Measurements from ENCODE around the gene ARL14EPL.
"Not testable (repeated sequence)": the region's sequence is repeated elsewhere in the genome, so short reads cannot be mapped to it uniquely, and the experiment has no call there.

Gene ARL14EPL

DNA sequence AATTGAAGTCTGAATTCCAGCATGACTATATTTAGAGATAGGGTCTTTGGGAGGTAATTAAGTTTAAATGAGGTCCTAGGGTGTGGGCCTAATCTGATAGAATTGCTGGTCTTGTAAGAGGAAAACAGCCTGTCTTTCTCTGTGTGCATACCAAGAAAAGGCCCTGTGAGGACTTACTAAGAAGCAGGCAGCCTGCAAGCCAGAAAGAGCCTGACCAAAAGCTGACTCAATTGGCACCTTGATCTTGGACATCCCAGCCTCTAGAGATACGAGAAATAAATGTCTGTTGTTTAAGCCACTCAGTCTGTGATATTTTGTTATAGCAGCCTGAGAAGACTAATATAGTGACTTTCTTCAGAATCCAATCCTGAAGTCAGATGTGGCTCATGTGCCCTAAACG lies 14.6 kb downstream of the ARL14EPL start:
- no peak for DNase-seq (ENCODE audit: low read depth in 2 of 2)

DNA sequence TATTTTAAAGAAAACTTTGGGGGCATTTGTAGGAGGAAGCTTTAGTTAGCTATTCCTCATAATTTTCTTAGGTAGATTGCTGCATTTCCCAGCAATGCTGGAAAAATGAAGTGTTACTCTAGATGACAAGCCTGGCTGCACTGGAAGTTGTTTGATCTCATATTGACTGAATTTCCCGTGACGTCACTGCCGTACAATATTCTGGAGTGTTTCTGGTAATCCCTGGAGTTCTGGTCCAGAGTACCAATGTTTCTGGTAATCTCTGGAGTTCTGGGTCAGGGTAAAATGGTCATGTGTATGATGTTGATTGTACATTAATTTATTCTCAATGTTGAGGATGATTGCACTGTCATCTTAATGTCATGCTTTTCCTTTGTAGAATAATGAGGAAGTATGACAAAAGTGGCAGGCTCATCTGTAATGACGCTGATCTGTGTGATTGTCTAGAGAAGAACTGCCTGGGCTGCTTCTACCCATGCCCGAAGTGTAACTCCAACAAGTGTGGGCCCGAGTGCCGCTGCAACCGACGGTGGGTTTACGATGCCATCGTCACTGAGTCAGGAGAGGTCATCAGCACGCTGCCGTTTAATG lies 26.2 kb downstream of the ARL14EPL start:
- DNase-seq (ENCODE audit: low read depth in 2 of 2), result no peak

DNA sequence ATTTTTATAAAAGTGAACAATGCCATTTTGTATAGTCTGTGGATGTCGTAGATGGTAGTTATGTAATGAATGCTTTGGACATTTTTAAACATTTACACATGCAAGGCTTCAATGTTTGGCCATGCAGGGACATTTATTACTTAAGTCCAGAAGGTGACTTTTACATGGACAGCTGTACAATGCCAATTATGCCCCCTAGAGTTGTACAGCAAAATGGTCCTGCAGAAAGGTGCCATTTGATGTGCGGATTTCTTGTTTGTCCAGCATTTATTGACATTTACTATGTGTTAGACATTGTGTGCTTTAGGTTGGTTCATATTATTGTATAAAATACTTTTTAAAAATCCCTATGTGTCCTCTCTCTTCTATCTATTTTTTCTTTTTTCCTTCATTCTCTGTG lies 30.1 kb downstream of the ARL14EPL start:
- no peak for DNase-seq (ENCODE audit: low read depth in 2 of 2)

DNA sequence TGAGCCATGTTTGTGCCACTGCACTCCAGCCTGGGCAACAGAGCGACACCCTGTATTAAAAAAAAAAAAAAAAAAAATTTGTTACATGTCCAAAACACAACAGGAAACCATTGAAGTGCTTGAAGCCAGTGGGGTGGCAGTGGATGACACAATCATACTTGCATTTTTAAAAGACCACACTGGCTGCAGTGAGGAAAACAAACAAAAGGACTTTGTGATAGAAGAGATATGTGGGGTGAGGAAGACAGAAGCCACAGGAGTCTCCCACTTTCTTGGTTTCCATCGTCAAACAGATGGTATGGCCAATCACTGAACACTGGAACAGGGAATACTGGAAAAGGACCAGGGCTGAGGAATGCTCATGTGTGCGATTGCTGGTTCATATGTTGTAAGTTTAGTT lies 31.7 kb downstream of the ARL14EPL start:
- DNase-seq (ENCODE audit: low read depth in 2 of 2), result no peak

DNA sequence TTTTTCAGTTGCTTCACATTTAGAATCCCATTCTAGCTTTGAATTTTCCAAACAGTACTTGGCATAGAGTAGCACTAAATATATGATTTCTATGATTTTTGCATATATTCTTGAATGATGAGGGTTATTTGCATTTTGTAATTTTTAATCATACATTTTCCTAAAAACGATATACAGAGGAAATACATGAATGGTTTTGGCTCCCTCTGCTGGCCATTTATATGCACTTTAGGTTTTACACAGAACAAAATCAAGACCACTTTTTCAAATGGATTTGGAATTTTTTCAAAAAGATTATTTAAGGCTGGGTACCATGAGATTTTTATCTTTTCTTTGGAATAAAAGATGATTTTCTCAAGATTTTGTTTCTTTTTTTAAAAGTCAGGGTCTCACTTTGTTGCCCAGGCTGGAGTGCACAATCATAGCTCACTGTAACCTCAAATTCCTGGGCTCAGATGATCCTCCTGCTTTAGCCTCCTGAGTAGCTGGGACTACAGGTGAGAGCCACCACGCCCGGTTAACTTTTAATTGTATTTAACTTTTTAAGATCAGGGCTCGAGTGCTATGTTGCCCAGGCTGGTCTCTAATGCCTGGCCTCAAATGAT lies 35.9 kb downstream of the ARL14EPL start:
- no peak for DNase-seq (ENCODE audit: low read depth in 2 of 2)

DNA sequence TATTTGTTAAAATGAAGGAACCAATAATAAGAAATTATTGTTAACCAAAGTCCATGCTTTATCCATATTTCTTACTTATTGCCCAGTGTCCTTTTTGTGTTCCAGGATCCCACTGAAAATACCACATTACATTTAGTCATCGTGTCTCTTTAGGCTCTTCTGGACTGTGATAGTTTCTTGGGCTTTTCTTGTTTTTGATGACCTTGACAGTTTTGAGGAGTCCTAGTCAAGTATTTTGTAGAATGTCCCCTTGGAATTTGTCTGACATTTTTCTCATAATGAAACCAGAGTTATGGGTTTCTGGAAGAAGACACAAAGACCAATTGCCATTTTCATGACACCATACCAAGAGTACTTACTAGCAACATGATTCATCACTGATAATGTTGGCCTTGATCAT lies 38.9 kb downstream of the ARL14EPL start:
- no peak for DNase-seq (ENCODE audit: low read depth in 2 of 2)

DNA sequence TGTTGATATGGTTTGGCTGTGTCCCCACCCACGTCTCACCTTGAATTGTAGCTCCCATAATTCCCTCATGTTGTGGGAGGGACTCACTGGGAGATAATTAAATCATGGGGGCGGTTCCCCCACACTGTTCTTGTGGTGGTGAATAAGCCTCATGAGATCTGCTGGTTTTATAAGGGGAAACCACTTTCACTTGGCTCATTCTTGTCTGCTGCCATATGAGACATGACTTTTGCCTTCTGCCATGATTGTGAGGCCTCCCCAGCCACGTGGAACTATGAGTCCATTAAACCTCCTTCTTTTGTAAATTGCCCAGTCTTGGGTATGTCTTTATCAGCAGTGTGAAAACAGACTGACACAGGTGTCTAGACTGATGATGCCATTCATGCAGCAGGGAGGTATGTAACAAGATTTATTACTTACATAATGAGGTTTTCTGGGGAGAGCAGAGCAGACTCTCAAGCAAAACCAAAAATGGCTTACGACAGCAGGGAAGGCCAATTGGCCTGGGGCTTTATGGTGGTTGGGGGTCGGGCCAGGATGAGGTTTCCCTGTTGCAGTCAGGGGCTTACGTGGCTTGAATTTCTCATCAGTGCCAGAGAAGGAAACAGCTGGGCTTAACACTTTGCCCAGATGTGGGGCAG lies 43.0 kb downstream of the ARL14EPL start:
- no peak for DNase-seq (ENCODE audit: low read depth in 2 of 2)

DNA sequence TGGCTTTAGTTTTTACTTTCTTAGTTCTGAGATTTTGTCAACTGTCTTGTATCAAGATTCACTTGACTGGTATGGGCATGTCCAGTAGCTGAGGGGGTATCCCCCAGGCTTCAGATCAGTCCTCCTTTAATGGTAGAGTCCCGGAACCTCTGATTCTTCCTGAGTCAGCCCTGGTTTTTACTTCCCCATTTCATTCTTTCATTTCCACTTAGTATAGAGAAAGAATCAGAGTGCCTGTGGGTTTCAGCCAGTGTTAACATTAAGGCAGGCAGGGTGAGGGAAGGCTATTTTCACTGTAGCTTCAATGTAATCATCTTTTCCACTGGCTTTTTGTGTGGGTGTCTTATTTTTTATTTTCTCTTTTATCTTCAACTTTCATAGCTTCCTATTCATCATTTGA lies 44.2 kb downstream of the ARL14EPL start:
- no peak for DNase-seq (ENCODE audit: low read depth in 2 of 2)

DNA sequence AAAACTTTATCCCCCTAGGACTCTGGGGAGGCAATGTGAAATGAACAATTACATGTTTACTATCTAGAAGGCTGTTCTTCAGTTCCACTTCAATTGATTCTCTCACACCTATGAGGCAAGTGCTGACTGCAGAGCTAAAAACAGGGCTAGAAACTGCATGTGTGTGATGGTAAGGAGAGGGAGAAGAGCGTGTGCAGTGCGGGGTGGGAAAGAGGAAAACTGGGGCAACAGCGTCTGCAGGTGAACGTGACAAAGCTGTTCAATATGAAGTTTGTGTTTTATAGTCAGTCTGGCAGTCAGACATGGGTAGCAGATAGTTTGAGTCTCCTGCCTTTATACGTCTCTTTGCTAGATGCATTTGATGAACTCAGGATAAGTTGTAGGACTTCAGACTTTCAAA lies 45.9 kb downstream of the ARL14EPL start:
- no peak for DNase-seq (ENCODE audit: low read depth in 2 of 2)

DNA sequence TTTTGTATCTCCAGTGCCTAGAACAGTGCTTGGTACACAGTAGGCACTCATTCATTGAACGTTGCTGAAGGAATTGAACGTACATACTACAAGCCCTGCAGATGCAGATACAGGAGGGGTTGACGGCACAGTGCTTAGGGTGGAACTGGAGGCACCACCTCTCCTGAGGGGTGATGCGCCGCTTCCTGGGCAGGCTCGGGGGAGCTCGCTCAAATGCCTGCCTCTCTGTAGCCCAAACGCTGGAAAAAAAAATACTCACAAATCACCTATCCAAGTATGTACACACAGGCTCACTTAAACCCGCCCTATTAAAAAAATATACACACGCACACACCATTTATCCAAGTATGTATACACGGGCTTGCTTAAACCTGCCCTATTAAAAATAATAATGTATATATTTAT lies 52.0 kb downstream of the ARL14EPL start:
- DNase-seq (ENCODE audit: low read depth in 2 of 2), result no peak

DNA sequence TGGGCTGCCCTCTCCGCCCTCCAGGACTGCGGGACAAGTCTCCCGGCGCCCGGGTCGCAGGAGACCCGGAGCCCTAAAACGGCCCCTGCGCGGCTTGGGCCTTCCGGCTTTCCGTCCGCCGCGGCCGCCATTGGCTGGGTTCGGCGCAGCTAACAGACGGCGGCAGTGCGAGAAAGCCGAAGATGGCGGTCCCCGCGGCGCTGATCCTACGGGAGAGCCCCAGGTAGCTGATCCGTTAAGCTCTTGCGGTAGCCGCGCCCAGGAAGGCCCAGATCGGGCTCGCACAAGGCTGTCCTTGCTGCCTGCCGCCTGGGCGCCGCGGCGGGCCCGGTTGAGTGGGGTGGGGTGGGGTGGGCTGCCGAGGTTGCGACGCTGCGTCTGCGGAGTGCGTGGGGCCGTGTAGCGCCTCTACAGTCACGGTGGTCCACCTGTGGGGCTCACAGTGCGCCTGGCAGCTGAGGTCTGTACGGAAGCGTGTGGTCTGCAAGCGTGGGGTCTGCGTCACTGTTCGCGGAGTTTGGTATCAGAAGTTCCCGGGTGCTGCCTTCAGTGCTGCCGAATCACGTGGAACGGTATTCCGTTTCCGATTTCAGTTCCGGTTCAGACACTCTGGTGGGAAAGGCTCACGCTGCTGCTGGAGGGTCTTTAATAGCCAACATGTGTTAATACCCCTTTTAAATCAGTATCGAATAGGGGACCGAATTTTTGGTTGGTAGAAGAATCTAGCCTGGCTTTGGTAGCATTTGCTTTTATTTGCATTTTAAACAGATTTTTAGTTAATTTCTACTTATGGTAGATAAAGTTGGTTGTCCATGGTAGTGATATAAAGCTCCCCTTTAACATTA lies 52.8 kb downstream of the ARL14EPL start, which contains the start of gene COMMD10:
COMMD10 (plus strand) TSS at position 155 of the 845 bp plus-strand sequence.
- peak; percentile 73 for DNase-seq (ENCODE audit: low read depth in 2 of 2)

DNA sequence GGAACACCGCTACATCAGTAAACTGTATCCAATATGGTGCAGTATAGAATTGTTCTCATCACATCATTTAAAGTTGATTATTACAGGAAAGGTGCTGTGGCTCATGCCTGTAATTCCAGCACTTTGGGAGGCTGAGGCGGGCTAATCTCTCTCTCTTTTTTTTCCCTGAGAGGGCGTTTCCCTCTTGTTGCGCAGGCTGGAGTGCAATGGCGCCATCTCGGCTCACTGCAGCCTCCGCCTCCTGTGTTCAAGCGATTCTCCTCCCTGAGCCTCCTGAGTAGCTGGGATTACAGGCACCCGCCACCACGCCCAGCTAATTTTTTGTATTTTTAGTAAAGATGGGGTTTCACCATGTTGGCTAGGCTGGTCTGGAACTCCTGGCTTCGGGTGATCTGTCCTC lies 54.0 kb downstream of the ARL14EPL start:
- DNase-seq (ENCODE audit: low read depth in 2 of 2), result not testable (repeated sequence)

DNA sequence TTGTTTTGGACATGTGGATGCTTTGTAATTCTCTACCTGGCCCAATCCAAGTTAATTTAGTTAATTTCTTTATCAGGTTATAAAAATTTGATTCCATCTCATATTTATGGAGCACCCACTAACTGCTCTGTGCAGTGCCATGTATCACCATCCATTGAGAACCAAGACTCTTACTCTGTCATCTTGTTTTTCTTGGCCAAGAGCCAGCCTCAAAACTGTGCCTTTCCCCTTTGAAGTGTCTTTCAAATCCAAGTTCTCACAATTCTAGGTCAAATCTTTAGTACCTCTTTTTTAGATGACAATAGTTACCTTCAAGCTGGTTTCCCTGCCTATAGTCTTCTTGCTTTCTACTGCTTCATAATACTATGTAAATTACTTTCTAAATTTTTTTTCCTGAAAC lies 55.8 kb downstream of the ARL14EPL start:
- no peak for DNase-seq (ENCODE audit: low read depth in 2 of 2)

DNA sequence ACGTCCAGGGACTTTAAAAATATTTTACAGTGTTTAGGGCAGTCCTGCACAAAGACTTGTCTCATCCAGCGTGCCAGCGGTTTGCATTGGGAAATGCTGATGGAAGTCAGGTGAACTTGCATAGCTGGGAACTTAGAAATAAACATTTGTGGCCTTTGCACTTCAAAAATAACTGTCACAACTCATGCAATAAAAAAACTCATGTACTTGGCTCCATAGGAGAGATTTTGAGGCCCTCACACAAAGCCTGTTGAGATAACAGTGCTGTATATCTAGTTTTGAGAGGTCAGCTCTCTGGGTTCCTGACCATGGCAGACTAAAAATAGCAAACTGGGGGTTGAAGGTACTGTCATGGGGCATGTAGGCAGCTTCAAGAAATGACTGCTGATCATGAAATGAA lies 58.0 kb downstream of the ARL14EPL start:
- no peak for DNase-seq (ENCODE audit: low read depth in 2 of 2)

DNA sequence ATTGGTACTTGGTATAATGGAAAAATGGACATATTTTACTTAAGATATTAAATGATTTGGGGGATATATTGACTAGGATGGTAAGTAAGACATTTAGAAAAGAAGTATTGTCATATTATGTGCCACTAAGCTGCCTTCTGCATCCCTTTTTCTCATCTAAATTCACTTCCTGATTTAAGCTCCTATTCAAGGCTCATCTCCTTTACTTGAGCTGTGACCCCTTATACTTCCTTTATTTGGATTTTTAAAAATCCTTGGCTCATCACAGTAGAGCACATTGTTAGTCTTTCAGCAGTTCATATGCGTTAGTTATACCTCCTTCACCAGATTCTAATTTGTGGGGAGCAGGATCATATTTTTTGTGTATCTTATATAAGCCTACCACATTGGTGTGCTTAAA lies 59.1 kb downstream of the ARL14EPL start:
- no peak for DNase-seq (ENCODE audit: low read depth in 2 of 2)

DNA sequence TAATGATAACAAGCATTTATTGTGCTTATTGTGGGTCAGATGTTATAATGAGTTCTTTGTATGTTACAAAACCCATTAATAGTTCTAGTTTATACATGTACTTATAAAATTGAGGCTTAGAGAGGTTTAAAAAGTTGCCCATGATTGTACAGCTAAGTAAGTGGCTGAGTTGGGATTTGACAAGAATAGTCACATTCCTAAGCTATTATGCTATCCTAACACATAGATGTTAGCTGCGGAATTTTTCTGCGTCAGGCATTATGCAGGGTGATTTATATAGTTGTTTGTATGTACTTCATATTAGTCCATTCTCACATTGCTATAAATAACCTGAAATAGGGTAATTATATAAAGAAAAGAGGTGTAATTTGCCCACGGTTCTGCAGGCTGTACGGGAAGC lies 65.0 kb downstream of the ARL14EPL start:
- DNase-seq (ENCODE audit: low read depth in 2 of 2), result no peak

DNA sequence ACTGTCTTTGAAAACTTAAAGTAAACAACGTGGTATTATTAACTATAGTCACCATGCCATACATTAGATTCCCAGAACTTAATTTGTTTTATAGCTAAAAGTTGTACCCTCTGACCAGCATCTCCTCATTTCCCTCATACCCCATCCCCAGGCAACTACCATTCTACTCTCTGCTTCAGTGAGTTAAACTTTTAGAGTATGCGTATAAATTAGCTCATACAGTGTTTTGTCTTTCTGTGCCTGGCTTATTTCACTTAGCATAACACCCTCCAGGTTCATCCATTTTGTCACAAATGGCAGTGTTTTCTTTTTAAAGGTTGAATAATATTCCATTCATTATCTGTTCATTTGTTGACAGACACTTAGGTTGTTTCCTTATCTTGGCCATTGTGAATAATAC lies 66.7 kb downstream of the ARL14EPL start:
- DNase-seq (ENCODE audit: low read depth in 2 of 2), result no peak

DNA sequence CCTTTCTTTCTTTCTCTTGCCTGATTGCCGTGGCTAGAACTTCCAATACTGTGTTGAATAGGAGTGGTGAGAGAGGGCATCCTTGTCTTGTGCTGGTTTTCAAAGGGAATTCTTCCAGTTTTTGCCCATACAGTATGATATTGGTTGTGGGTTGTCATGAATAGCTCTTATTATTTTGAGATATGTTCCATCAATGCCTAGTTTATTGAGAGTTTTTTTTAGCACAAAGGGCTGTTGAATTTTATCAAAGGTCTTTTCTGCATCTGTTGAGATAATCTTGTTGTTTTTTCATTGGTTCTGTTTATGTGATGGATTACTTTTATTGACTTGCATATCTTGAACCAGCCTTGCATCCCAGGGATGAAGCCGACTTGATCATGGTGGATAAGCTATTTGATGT lies 72.7 kb downstream of the ARL14EPL start:
- DNase-seq (ENCODE audit: low read depth in 2 of 2), result not testable (repeated sequence)

All from stimulated activated CD8-positive, alpha-beta memory T cell treated with anti-CD3 and anti-CD28 coated beads, Interleukin-15, amount 100 ng/mL, for 48 hours (primary cell).